Fibroblast of upper back skin (primary cell): ENCODE data around the gene CERS5.
A peak's percentile ranks its signal among the peaks of the same experiment; 100 is the strongest.
"Not testable (repeated sequence)": the region's sequence is repeated elsewhere in the genome, so short reads cannot be mapped to it uniquely, and the experiment has no call there.

Experiments used
- DNase-seq: peaks from one replicate; pipeline ENCODE4 v3.0.0-alpha.2; 2013

The CERS5 gene

DNA sequence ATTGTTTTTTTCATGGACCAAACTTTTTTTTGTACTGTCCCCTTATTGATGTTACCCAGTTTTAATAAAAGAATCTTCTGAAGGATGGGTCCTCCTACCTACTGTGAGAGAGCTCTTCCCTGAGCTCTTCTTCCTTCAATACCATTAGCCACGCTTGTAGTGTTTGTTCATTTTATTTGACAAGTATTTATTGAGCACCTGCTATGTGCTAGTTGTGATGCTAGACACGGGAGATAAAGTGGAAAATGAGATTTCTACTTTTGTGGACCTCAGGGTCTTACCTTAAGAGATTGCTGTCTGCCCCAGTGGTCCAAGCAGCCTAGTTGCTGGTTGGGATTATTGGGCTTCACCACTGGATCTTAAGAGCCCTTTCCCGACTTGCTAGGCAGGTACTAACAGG, 66.6 kb downstream of the CERS5 start:
- DNase-seq = no peak

- DNase-seq = no peak
Measured at GRCh38 chr12:50099302-50100008, 67.7 kb downstream of the CERS5 start.

DNA sequence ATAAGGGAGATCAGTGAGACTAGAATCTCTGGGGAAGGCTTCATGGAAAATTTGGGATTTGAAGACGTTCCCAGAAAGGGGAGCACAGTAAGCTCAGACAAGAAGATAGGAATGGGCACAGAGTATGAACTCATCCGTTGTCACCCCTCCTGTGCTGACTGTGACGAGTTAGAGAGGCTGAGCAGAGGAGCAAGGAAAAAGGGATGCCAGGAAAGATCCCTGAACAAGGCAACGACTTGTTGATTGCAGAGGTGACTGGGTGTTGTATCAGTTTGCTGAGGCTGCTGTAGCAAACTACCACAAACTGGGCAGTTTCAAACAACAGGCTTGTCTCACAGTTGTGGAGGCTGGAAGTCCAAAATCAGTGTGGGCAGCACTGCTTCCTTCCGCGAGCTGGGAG, 69.2 kb downstream of the CERS5 start:
- no peak for DNase-seq

- no peak for DNase-seq
Measured at GRCh38 chr12:50090391-50090790, 76.8 kb downstream of the CERS5 start.

DNA sequence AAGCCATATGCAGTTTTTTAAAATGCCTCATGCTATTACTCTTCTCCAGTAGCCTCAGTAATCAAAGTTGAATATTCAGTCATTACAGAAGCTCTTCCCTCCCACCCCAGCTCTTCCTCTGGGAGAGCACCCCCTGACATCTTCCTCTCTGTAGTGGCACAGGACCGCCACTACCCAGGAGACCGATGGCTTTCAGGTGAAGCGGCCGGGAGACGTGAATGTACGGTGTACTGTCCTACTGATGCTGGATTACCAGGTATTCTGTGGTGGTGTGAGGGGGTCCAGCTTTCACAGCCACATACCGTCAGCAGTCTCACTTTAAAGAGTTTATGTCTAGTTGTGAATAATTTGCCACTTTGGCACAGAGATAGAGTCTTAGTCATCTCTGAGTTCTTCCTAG, 77.4 kb downstream of the CERS5 start:
- DNase-seq = no peak

DNA sequence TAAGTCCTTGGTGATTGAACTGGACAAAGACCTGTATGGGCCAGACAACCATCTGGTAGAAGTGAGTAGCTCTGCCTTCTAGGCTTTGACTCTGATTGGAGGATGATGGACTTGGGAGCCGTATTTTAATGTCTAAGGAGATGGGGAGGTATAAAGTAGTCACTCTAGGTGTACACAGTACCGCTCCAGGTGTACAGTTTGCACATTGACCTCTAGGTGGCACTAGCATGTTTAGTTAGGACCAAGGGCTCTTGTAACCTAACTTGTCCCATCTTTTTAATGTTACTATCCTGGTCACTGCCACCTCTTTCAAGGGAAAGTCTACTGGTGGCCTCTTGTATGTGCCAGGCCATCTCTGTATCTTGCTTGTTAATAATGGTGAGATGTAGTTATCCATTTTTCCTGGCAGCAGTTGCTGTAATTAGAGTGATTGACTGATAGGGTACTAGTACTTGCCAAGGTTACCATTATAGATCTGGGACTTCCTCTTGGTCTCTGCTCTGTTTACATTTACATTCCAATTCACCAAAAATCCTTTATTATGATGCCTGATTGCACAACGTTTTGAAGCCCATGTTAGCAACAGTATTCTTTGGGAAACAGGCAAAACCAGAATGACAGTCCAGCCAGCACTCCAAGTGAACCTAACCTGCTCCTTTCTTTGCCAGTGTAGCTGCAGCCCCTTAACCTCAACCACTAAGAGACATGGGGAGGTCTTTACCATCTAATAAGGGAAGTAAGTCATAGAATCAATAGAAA, 78.4 kb downstream of the CERS5 start:
- DNase-seq = peak; percentile 45

GRCh38 chr12:50087995-50088394, 79.2 kb downstream of the CERS5 start:
- peak; percentile 59 for DNase-seq

- DNase-seq = no peak
Measured at GRCh38 chr12:50087151-50087550, 80.0 kb downstream of the CERS5 start.

DNA sequence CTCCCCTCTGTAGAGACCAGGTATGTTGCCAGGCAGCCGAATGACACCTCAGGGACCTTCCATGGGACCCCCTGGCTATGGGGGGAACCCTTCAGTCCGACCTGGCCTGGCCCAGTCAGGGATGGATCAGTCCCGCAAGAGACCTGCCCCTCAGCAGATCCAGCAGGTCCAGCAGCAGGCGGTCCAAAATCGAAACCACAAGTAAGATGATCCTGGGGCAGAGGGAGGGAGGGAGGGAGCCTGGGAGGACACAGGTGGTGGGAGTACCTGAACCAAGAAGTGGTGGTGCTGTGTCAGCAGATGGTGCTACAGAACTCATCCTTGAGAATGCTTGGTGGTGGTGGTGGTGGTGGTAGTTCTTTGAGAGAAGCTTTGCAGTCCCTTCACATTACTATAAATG, 81.0 kb downstream of the CERS5 start:
- no peak for DNase-seq

DNA sequence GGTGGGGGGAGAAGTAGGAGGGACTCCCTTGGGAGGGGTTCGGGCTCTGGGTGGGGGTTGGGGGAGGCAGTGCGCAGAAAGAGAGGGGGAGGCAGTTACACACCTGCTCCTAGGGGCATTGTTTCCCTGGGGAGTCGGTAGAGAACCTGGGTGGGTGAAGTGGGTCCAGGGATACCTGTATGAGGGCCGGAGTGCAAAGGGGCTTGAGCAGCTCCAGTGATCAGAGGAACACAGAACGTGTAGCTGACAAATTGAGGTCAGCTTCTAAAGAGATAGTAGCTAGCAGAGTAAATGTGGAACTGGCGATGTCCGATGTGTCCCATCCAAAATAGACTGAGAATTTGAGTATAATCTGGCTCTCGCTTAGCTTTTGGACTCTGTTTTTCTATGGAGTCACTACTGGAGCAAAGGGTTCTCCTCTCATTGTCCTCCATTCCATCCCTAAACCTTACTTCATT, 81.5 kb downstream of the CERS5 start:
- DNase-seq = no peak

DNA sequence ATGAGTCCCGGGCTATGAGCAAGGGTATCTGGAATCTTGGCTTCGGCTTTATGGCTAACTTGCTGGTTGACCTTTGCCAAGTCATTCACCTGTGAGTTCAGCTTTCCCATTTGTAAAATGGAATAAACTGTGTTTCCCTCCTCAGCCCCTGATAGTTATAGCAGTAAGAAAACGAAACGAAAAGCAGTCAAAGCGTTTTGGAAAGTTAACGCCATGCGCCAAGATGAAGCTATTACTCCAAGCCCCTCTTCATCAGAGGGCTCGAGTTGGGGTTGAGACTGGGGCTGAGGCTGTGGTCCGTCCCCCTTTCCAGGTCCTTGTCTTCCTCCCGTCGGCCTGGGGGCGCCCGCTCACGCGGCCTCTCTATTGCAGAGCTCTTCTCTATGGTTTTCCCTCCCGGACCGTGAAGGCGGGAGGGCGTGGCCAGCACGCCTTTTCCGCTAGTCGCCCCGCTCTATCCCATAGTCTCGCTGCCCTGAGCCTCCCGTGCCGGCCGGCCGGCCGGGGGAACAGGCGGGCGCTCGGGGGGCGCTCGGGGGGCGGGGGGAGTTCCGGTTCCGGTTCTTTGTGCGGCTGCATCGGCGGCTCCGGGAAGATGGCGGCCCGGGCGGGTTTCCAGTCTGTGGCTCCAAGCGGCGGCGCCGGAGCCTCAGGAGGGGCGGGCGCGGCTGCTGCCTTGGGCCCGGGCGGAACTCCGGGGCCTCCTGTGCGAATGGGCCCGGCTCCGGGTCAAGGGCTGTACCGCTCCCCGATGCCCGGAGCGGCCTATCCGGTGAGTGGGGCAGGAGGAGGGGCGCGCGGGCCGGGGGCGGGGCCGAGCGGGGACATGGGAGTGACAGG, 82.2 kb downstream of the CERS5 start, which contains the start of gene SMARCD1:
Gene SMARCD1, plus strand, starts transcription at position 568 of the 840 bp plus-strand sequence. Its CDS starts 28 bp downstream, at position 596.
- peak; percentile 91 for DNase-seq

DNA sequence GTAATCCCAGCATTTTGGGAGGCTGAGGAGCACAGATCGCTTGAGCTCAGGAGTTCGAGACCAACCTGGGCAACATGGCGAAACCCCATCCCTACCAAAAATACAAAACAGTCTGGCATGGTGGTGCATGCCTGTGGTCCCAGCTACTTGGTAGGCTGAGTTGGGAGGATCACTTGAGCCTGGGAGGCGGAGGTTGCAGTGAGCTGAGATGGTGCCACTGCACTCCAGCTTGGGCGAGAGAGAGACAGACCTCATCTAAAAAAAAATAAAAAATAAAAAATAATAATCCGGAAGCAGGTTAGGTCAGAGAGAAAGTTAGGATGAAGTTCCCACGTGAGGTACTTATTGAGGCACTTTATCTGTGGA, 82.8 kb downstream of the CERS5 start:
- DNase-seq = not testable (repeated sequence)

- no peak for DNase-seq
Measured at GRCh38 chr12:50083301-50083700, 83.9 kb downstream of the CERS5 start.

DNA sequence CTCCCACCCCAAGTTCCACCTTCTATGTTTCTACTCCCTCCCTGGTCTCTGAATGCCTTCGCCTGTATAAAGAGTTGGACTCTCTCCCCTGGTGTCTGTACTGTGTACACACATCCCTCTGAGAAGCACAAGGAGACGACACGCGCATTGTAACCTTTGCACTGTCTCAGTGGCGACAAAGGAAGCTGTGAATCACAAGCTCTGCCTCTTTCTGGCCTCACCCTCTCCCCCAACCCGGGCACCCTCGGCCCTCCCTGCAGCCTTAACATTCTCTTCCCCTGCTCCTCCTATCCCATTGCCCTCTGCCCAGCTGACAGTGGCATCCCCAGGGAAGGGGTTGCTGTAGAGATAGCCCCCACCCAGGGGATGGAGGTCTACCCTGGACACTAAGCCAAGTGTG, 84.5 kb downstream of the CERS5 start:
- no peak for DNase-seq

GRCh38 chr12:50081096-50081808, 85.9 kb downstream of the CERS5 start:
- DNase-seq = no peak

- DNase-seq = no peak
Measured at GRCh38 chr12:50079771-50080170, 87.4 kb downstream of the CERS5 start.
